ENCODE data around the gene UCHL5. TPM values are rescaled to one million over a fixed set of nuclear protein-coding genes. Genes with fewer than 3 reads are reported as not detected.

Gene UCHL5
- total RNA-seq, 1 donor from 2014 or later: 25.9 TPM

DNA sequence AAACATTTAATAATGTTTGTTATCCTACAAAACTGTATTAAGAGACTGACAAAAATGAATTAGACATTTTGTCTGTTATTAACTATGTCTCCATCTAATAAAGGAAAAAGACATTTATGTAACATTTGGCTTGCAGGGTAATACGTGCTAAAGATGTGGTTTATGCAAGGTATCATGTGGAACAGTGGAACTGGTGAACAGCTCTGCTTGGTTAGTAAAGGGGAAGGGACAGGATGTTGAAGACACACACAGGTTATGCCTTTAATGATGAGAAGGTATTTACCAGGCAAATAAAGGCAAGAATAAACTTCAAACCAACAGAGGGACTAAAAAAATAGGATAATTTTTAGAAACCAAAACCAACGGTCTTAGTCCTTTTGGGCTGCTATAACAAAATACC, 93.1 kb downstream of the UCHL5 start:
- H3K36me3 Mint-ChIP-seq (ENCODE audit: unreplicated experiment): no peaks in the 10 kb centered on the region
- H3K27me3 Mint-ChIP-seq (ENCODE audit: unreplicated experiment): peaks cover 2% of the 10 kb centered on the region
- DNase-seq: no peak
- H3K27ac Mint-ChIP-seq (ENCODE audit: unreplicated experiment): no peak overlapping the region
- H3K4me3 Mint-ChIP-seq (ENCODE audit: unreplicated experiment): no peak overlapping the region
- peaks cover 3% of the 10 kb centered on the region for H3K4me1 Mint-ChIP-seq (ENCODE audit: low read depth, unreplicated experiment)
- no peaks in the 10 kb centered on the region for H3K9me3 Mint-ChIP-seq (ENCODE audit: unreplicated experiment)
- TF ChIP-seq, protein P1, sequence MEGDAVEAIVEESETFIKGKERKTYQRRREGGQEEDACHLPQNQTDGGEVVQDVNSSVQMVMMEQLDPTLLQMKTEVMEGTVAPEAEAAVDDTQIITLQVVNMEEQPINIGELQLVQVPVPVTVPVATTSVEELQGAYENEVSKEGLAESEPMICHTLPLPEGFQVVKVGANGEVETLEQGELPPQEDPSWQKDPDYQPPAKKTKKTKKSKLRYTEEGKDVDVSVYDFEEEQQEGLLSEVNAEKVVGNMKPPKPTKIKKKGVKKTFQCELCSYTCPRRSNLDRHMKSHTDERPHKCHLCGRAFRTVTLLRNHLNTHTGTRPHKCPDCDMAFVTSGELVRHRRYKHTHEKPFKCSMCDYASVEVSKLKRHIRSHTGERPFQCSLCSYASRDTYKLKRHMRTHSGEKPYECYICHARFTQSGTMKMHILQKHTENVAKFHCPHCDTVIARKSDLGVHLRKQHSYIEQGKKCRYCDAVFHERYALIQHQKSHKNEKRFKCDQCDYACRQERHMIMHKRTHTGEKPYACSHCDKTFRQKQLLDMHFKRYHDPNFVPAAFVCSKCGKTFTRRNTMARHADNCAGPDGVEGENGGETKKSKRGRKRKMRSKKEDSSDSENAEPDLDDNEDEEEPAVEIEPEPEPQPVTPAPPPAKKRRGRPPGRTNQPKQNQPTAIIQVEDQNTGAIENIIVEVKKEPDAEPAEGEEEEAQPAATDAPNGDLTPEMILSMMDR (IDR thresholded peaks at IDR 0.05; ENCODE audit: partially characterized antibody, unreplicated experiment): no peak

DNA sequence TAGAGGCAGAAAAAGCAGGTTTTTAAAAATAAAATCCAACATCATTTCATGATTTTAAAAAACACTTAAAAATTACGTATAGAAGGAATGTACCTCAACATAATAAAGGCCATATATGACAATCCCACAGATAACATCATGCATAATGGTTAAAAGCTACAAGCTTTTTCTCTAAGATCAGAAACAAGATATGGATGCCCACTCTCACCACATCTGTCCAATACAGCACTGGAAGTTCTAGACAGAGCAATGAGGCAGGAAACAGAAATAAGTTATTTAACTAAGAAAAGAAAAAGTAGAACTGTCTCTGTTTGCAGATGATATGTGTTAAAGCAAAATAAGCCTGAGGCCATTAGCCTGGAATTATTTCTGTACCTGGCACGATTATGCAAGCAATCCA, 96.3 kb downstream of the UCHL5 start:
- no peak for DNase-seq
- TF ChIP-seq, protein P1 (IDR thresholded peaks at IDR 0.05; ENCODE audit: partially characterized antibody, unreplicated experiment): no peak
- H3K27ac Mint-ChIP-seq (ENCODE audit: unreplicated experiment): no peak overlapping the region
- peaks cover 3% of the 10 kb centered on the region for H3K4me1 Mint-ChIP-seq (ENCODE audit: low read depth, unreplicated experiment)
- peaks cover 2% of the 10 kb centered on the region for H3K27me3 Mint-ChIP-seq (ENCODE audit: unreplicated experiment)
- H3K4me3 Mint-ChIP-seq (ENCODE audit: unreplicated experiment): no peak overlapping the region
- H3K9me3 Mint-ChIP-seq (ENCODE audit: unreplicated experiment): no peaks in the 10 kb centered on the region
- H3K36me3 Mint-ChIP-seq (ENCODE audit: unreplicated experiment): no peaks in the 10 kb centered on the region

Other genes with a start within 250 kb of the UCHL5 start
- 117 TPM for gene RO60, start 252 bp upstream of the UCHL5 start, total RNA-seq (ENCODE audit: unreplicated experiment)
- 7.2 TPM for gene GLRX2, start 46.1 kb upstream of the UCHL5 start, total RNA-seq (ENCODE audit: unreplicated experiment)
- gene CDC73, start 62.7 kb upstream of the UCHL5 start, total RNA-seq (ENCODE audit: unreplicated experiment): 40.0 TPM
- 64.6 TPM for gene B3GALT2, start 127.3 kb upstream of the UCHL5 start, total RNA-seq (ENCODE audit: unreplicated experiment)

Measured in glutamatergic neuron (in vitro differentiated cells).